Measurements from ENCODE around the gene SF1.
A peak's percentile ranks its signal among the peaks of the same experiment; 100 is the strongest.
"Not testable (repeated sequence)": the region's sequence is repeated elsewhere in the genome, so short reads cannot be mapped to it uniquely, and the experiment has no call there.

Gene SF1

DNA sequence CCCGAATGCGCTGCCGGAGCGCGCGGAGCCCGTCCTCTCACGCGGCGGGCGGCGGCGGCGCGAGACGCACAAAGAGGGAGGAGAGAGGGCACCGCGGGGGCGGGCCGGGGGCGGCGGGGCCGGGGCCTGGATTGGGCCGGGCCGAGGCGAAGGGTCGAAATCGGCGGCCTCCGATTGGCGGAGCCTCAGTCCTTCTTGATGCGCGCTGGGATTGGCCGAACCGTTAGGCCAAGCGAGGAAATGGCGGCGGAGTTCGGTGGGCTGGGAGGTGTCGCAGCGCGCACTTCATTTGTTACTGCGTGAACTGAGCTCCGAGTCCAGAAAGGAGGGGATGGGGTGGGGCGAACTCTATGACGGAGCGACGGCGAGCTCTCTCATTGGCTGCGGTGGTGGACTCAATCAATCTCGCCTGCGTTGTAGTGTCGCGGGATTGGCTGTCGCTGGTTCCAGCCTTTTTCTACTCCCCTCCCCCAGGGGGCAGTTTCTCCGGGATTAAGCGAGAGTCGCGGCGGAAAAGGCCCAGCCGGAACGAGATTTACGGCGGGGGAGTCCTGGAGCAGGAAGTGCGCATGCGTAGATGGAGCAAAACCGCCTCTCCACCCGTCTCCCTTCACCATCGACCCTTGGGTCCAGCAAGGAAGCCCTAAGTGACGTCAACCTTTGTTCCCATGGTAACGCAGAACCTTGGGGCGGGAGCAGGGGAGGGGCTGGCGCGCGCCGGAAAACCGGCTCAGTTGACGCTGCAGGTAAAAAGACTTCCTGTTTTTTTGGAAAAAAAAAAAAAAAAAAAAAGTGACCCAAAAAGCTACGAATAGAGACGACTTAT is at the start of gene SF1:
SF1 (minus strand) TSS at position 70 of the 826 bp plus-strand sequence. CDS start 150 bp downstream, outside the sequence.
- H3K27me3 ChIP-seq (ENCODE audit: control insufficient read depth in 5 of 5, insufficient read depth in 4 of 5, low read length in 5 of 5) = no peaks in the 10 kb centered on the region
- no peaks in the 10 kb centered on the region for H3K9me3 ChIP-seq (ENCODE audit: control insufficient read depth in 5 of 5, low read length in 5 of 5)
- peak within 1 kb of the TSS; percentile 78 to 96 (median 84) for H3K4me3 ChIP-seq (ENCODE audit: low read depth in 1 of 5, low read length in 5 of 5)
- H3K4me1 ChIP-seq (ENCODE audit: control insufficient read depth in 5 of 5, insufficient read depth in 5 of 5, low read length in 5 of 5) = peaks cover 11 to 29% (median 27%) of the 10 kb centered on the region in 5 donors
- H3K36me3 ChIP-seq (ENCODE audit: control insufficient read depth in 5 of 5, insufficient read depth in 5 of 5, low read length in 5 of 5) = peaks cover 26 to 32% (median 29%) of the 10 kb centered on the region in 5 donors
- peak within 1 kb of the TSS; percentile 76 to 90 (median 87) for H3K9ac ChIP-seq (ENCODE audit: low read length in 5 of 5)
- H3K27ac ChIP-seq (ENCODE audit: low read depth, low read length) = peak within 1 kb of the TSS; percentile 84

DNA sequence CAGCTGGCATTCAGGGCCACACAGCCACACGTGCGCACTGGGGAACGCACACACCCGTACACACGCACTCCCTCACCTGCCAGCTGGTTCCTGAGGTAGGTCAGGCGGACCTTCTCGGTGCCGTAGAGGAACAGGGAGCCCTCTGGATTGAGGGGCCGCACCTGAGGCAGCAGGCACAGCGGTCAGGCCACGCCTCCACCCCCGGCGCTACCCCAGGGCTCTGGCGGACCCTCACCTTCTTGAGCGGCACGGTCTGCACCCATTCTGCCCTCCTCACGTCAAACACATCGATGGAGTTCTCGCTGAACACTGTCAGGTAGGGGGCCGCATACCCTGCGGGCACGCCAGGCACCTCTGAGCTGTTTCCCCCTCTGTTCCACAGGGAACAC is 49.1 kb upstream of the SF1 start:
- Histone ChIP-seq H3K4me1 (ENCODE audit: control insufficient read depth in 5 of 5, insufficient read depth in 5 of 5, low read length in 5 of 5) (no peaks in the 10 kb centered on the region), H3K9me3 (ENCODE audit: control insufficient read depth in 5 of 5, low read length in 5 of 5) (no peaks in the 10 kb centered on the region), H3K9ac (ENCODE audit: low read length in 5 of 5) (no peak overlapping the region), H3K36me3 (ENCODE audit: control insufficient read depth in 5 of 5, insufficient read depth in 5 of 5, low read length in 5 of 5) (no peaks in the 10 kb centered on the region), H3K27me3 (ENCODE audit: control insufficient read depth in 5 of 5, insufficient read depth in 4 of 5, low read length in 5 of 5) (no peaks in the 10 kb centered on the region), H3K4me3 (ENCODE audit: low read depth in 1 of 5, low read length in 5 of 5) (no peak overlapping the region), H3K27ac (ENCODE audit: low read depth, low read length) (no peak overlapping the region)

- no peaks in the 10 kb centered on the region for H3K4me1 ChIP-seq (ENCODE audit: control insufficient read depth in 5 of 5, insufficient read depth in 5 of 5, low read length in 5 of 5)
- no peak overlapping the region for H3K9ac ChIP-seq (ENCODE audit: low read length in 5 of 5)
- no peak overlapping the region for H3K27ac ChIP-seq (ENCODE audit: low read depth, low read length)
- no peaks in the 10 kb centered on the region for H3K27me3 ChIP-seq (ENCODE audit: control insufficient read depth in 5 of 5, insufficient read depth in 4 of 5, low read length in 5 of 5)
- H3K9me3 ChIP-seq (ENCODE audit: control insufficient read depth in 5 of 5, low read length in 5 of 5) = no peaks in the 10 kb centered on the region
- H3K36me3 ChIP-seq (ENCODE audit: control insufficient read depth in 5 of 5, insufficient read depth in 5 of 5, low read length in 5 of 5) = no peaks in the 10 kb centered on the region
- no peak overlapping the region for H3K4me3 ChIP-seq (ENCODE audit: low read depth in 1 of 5, low read length in 5 of 5)
Observed at GRCh38 chr11:64826578-64827450, 48.5 kb upstream of the SF1 start.

DNA sequence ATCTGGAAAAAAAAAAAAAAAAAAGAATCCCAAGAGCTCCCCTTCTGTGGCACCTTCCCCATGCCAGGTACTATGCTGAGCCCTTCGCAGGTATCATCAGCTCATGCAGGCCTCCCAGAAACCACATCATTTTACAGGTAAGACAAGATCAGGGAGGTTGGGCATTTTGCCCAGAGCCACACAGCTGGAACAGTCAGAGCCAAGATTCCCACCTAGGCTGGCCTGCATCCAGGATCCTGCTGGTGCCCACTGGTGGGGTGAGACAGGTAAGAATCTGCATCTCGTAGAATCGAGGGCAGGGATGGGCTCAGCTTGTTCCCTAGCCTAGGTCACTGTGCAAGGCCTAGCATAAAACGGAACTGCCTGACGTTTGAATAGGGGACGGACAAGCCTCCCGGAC is 47.7 kb upstream of the SF1 start:
- Histone ChIP-seq H3K27me3 (ENCODE audit: control insufficient read depth in 5 of 5, insufficient read depth in 4 of 5, low read length in 5 of 5) (no peaks in the 10 kb centered on the region), H3K9me3 (ENCODE audit: control insufficient read depth in 5 of 5, low read length in 5 of 5) (no peaks in the 10 kb centered on the region), H3K36me3 (ENCODE audit: control insufficient read depth in 5 of 5, insufficient read depth in 5 of 5, low read length in 5 of 5) (no peaks in the 10 kb centered on the region), H3K27ac (ENCODE audit: low read depth, low read length) (no peak overlapping the region), H3K4me1 (ENCODE audit: control insufficient read depth in 5 of 5, insufficient read depth in 5 of 5, low read length in 5 of 5) (no peaks in the 10 kb centered on the region), H3K4me3 (ENCODE audit: low read depth in 1 of 5, low read length in 5 of 5) (no peak overlapping the region), H3K9ac (ENCODE audit: low read length in 5 of 5) (no peak overlapping the region)

GRCh38 chr11:64823568-64824119 is 45.3 kb upstream of the SF1 start:
- no peaks in the 10 kb centered on the region for H3K4me1 ChIP-seq (ENCODE audit: control insufficient read depth in 5 of 5, insufficient read depth in 5 of 5, low read length in 5 of 5)
- no peak overlapping the region for H3K27ac ChIP-seq (ENCODE audit: low read depth, low read length)
- no peaks in the 10 kb centered on the region for H3K9me3 ChIP-seq (ENCODE audit: control insufficient read depth in 5 of 5, low read length in 5 of 5)
- H3K36me3 ChIP-seq (ENCODE audit: control insufficient read depth in 5 of 5, insufficient read depth in 5 of 5, low read length in 5 of 5) = no peaks in the 10 kb centered on the region
- H3K9ac ChIP-seq (ENCODE audit: low read length in 5 of 5) = no peak overlapping the region
- no peaks in the 10 kb centered on the region for H3K27me3 ChIP-seq (ENCODE audit: control insufficient read depth in 5 of 5, insufficient read depth in 4 of 5, low read length in 5 of 5)
- no peak overlapping the region for H3K4me3 ChIP-seq (ENCODE audit: low read depth in 1 of 5, low read length in 5 of 5)

- H3K4me1 ChIP-seq (ENCODE audit: control insufficient read depth in 5 of 5, insufficient read depth in 5 of 5, low read length in 5 of 5) = no peaks in the 10 kb centered on the region
- H3K27me3 ChIP-seq (ENCODE audit: control insufficient read depth in 5 of 5, insufficient read depth in 4 of 5, low read length in 5 of 5) = no peaks in the 10 kb centered on the region
- H3K36me3 ChIP-seq (ENCODE audit: control insufficient read depth in 5 of 5, insufficient read depth in 5 of 5, low read length in 5 of 5) = no peaks in the 10 kb centered on the region
- H3K9ac ChIP-seq (ENCODE audit: low read length in 5 of 5) = no peak overlapping the region
- H3K4me3 ChIP-seq (ENCODE audit: low read depth in 1 of 5, low read length in 5 of 5) = no peak overlapping the region
- H3K27ac ChIP-seq (ENCODE audit: low read depth, low read length) = no peak overlapping the region
- no peaks in the 10 kb centered on the region for H3K9me3 ChIP-seq (ENCODE audit: control insufficient read depth in 5 of 5, low read length in 5 of 5)
Observed at GRCh38 chr11:64817476-64817875, 39.1 kb upstream of the SF1 start.

DNA sequence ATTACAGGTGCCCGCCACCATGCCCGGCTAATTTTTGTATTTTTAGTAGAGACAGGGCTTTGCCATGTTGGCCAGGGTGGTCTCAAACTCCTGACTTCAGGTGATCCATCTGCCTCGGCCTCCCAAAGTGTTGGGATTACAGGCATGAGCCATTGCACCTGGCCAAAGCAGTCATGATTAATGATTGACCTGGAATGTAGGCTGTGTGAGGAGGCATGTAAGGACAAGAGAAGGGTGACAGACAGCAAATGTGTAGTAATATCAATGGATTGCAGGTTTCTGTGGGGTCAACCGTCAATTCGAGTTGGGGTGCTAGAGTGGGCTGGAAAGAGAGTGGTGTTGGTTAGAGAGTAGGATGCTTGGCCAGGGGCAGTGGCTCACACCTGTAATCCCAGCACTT is 37.1 kb upstream of the SF1 start:
- not testable (repeated sequence) for H3K36me3 ChIP-seq (ENCODE audit: control insufficient read depth in 5 of 5, insufficient read depth in 5 of 5, low read length in 5 of 5); H3K9ac ChIP-seq (ENCODE audit: low read length in 5 of 5); H3K27ac ChIP-seq (ENCODE audit: low read depth, low read length); H3K4me1 ChIP-seq (ENCODE audit: control insufficient read depth in 5 of 5, insufficient read depth in 5 of 5, low read length in 5 of 5); H3K27me3 ChIP-seq (ENCODE audit: control insufficient read depth in 5 of 5, insufficient read depth in 4 of 5, low read length in 5 of 5); H3K4me3 ChIP-seq (ENCODE audit: low read depth in 1 of 5, low read length in 5 of 5); H3K9me3 ChIP-seq (ENCODE audit: control insufficient read depth in 5 of 5, low read length in 5 of 5)

DNA sequence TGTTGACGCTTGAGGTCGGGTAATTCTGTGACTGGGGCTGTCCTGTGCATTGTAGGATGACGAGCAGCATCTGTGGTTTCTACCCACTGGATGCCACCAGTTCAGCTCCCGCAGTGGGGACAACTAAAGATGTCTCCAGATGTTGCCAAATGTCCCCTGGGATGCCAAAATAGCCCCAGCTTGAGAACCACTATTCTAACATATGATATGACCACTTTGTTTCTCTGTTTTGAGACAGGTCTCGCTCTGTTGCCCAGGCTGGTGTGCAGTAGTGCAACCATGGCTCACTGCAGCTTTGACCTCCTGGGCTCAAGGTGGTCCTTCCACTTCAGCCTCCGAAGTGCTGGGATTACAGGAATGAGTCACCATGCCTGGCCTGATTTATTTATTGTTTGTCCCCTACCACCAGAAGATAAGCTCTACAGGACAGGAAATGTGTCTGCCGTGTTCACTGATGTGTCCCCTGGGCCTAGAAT is 36.4 kb upstream of the SF1 start:
- Histone ChIP-seq H3K36me3 (ENCODE audit: control insufficient read depth in 5 of 5, insufficient read depth in 5 of 5, low read length in 5 of 5) (no peaks in the 10 kb centered on the region), H3K4me1 (ENCODE audit: control insufficient read depth in 5 of 5, insufficient read depth in 5 of 5, low read length in 5 of 5) (peaks cover 0 to 12% (median 9%) of the 10 kb centered on the region in 5 donors), H3K9me3 (ENCODE audit: control insufficient read depth in 5 of 5, low read length in 5 of 5) (no peaks in the 10 kb centered on the region), H3K4me3 (ENCODE audit: low read depth in 1 of 5, low read length in 5 of 5) (no peak overlapping the region), H3K27ac (ENCODE audit: low read depth, low read length) (no peak overlapping the region), H3K9ac (ENCODE audit: low read length in 5 of 5) (no peak overlapping the region), H3K27me3 (ENCODE audit: control insufficient read depth in 5 of 5, insufficient read depth in 4 of 5, low read length in 5 of 5) (no peaks in the 10 kb centered on the region)

- H3K9me3 ChIP-seq (ENCODE audit: control insufficient read depth in 5 of 5, low read length in 5 of 5) = no peaks in the 10 kb centered on the region
- H3K4me3 ChIP-seq (ENCODE audit: low read depth in 1 of 5, low read length in 5 of 5) = no peak overlapping the region
- H3K27me3 ChIP-seq (ENCODE audit: control insufficient read depth in 5 of 5, insufficient read depth in 4 of 5, low read length in 5 of 5) = no peaks in the 10 kb centered on the region
- no peak overlapping the region for H3K9ac ChIP-seq (ENCODE audit: low read length in 5 of 5)
- H3K4me1 ChIP-seq (ENCODE audit: control insufficient read depth in 5 of 5, insufficient read depth in 5 of 5, low read length in 5 of 5) = peaks cover 1 to 20% (median 15%) of the 10 kb centered on the region in 5 donors
- H3K27ac ChIP-seq (ENCODE audit: low read depth, low read length) = no peak overlapping the region
- H3K36me3 ChIP-seq (ENCODE audit: control insufficient read depth in 5 of 5, insufficient read depth in 5 of 5, low read length in 5 of 5) = no peaks in the 10 kb centered on the region
Observed at GRCh38 chr11:64813826-64814225, 35.5 kb upstream of the SF1 start.

GRCh38 chr11:64810891-64811272 is 32.5 kb upstream of the SF1 start:
- no peaks in the 10 kb centered on the region for H3K9me3 ChIP-seq (ENCODE audit: control insufficient read depth in 5 of 5, low read length in 5 of 5)
- no peak overlapping the region for H3K27ac ChIP-seq (ENCODE audit: low read depth, low read length)
- peak overlapping the region in 2 of 5 donors; percentile 47 to 73 for H3K9ac ChIP-seq (ENCODE audit: low read length in 5 of 5)
- H3K4me1 ChIP-seq (ENCODE audit: control insufficient read depth in 5 of 5, insufficient read depth in 5 of 5, low read length in 5 of 5) = peaks cover 1 to 20% (median 15%) of the 10 kb centered on the region in 5 donors
- no peaks in the 10 kb centered on the region for H3K27me3 ChIP-seq (ENCODE audit: control insufficient read depth in 5 of 5, insufficient read depth in 4 of 5, low read length in 5 of 5)
- peak overlapping the region; percentile 66 to 83 (median 78) for H3K4me3 ChIP-seq (ENCODE audit: low read depth in 1 of 5, low read length in 5 of 5)
- peaks cover 0 to 21% (median 12%) of the 10 kb centered on the region in 5 donors for H3K36me3 ChIP-seq (ENCODE audit: control insufficient read depth in 5 of 5, insufficient read depth in 5 of 5, low read length in 5 of 5)
